ENCODE results near the gene VWA2. TPM values are rescaled to one million over a fixed set of nuclear protein-coding genes. Genes with fewer than 3 reads are reported as not detected.

VWA2 gene
- total and polyA plus RNA-seq, 10 of the 15 experiments (the other 5 are each of a cell fraction or from before 2014, with no cell fraction given): 0.03 TPM; not detected in 9

DNA sequence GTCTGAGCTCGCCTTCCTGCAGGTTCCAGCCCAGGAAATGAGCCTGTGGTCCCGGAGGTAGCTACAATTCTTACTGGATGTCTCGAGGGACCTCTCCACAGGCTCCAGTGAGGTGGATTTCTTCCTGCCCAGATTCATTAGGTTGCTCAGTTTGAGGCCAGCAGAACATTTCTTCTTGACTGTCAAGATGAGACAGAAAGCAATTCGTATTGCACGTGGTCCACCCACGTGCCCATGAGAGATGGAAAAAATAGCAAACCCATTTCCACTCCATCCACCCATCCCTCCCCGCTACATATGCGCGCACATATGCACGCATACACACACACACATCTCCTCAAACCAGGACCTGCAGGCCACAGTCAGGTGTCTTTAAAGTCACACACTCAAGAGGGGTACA, 68.7 kb downstream of the VWA2 start:
- BruUV-seq (replicated peaks): no TSS peak
- RAD21 ChIA-PET (ENCODE audit: unreplicated experiment): interaction anchor here (1.4 to 2.5 kb wide), 3 partner anchors 81 to 164 kb away, joined by 4 to 13 read pairs (median 6); no protein-coding TSS in a partner anchor
- Histone ChIP-seq H3K79me2 (ENCODE audit: control insufficient read depth, insufficient read depth, low read length) (no peaks in the 10 kb centered on the region), H3K4me2 (ENCODE audit: control insufficient read depth, insufficient read depth) (no peak overlapping the region), H3K27ac (ENCODE audit: control insufficient read depth, insufficient read depth) (no peak overlapping the region), H3K36me3 (ENCODE audit: control insufficient read depth in 2 of 2, insufficient read depth in 2 of 2, low read length in 1 of 2) (no peaks in the 10 kb centered on the region), H4K20me1 (ENCODE audit: control insufficient read depth, insufficient read depth) (no peaks in the 10 kb centered on the region), H3K27me3 (replicated peaks in 1 of 2; ENCODE audit: control insufficient read depth in 2 of 2, insufficient read depth in 2 of 2, low read length in 1 of 2) (no peaks in the 10 kb centered on the region; a peak in 1 of 4 replicates), H3K9ac (ENCODE audit: control insufficient read depth, insufficient read depth, low read length) (no peak overlapping the region), H3K4me1 (ENCODE audit: control insufficient read depth, insufficient read depth, low read length) (peaks cover 8% of the 10 kb centered on the region), H2AFZ (ENCODE audit: control insufficient read depth, low read depth, low read length) (no peak overlapping the region), H3K4me3 (no peak overlapping the region), H3K9me3 (replicated peaks; ENCODE audit: control insufficient read depth, insufficient read depth, low read length) (no peaks in the 10 kb centered on the region)
- TF ChIP-seq, protein P1, sequence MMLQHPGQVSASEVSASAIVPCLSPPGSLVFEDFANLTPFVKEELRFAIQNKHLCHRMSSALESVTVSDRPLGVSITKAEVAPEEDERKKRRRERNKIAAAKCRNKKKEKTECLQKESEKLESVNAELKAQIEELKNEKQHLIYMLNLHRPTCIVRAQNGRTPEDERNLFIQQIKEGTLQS (IDR thresholded peaks at IDR 0.05; ENCODE audit: borderline replicate concordance, extremely low read depth, low read depth, low read length): no peak
- TF ChIP-seq, protein P2, sequence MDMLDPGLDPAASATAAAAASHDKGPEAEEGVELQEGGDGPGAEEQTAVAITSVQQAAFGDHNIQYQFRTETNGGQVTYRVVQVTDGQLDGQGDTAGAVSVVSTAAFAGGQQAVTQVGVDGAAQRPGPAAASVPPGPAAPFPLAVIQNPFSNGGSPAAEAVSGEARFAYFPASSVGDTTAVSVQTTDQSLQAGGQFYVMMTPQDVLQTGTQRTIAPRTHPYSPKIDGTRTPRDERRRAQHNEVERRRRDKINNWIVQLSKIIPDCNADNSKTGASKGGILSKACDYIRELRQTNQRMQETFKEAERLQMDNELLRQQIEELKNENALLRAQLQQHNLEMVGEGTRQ (IDR thresholded peaks at IDR 0.05; ENCODE audit: borderline replicate concordance, low read depth, low read length): no peak
- TF ChIP-seq, protein P3, sequence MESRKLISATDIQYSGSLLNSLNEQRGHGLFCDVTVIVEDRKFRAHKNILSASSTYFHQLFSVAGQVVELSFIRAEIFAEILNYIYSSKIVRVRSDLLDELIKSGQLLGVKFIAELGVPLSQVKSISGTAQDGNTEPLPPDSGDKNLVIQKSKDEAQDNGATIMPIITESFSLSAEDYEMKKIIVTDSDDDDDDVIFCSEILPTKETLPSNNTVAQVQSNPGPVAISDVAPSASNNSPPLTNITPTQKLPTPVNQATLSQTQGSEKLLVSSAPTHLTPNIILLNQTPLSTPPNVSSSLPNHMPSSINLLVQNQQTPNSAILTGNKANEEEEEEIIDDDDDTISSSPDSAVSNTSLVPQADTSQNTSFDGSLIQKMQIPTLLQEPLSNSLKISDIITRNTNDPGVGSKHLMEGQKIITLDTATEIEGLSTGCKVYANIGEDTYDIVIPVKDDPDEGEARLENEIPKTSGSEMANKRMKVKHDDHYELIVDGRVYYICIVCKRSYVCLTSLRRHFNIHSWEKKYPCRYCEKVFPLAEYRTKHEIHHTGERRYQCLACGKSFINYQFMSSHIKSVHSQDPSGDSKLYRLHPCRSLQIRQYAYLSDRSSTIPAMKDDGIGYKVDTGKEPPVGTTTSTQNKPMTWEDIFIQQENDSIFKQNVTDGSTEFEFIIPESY (IDR thresholded peaks at IDR 0.05): no peak
- TF ChIP-seq TAF1 (IDR thresholded peaks at IDR 0.05; ENCODE audit: borderline replicate concordance, low read depth, low read length) (no peak), MXI1 (IDR thresholded peaks at IDR 0.05; ENCODE audit: low read depth, low read length) (no peak), STAT1 (conservative IDR thresholded peaks at IDR 0.05) (no peak), RUNX3 (IDR thresholded peaks at IDR 0.05; ENCODE audit: low read length) (no peak), NFYB (IDR thresholded peaks at IDR 0.05; ENCODE audit: insufficient read depth, low read depth, low read length) (no peak), HDAC2 (IDR thresholded peaks at IDR 0.05) (no peak), SMAD5 (IDR thresholded peaks at IDR 0.05; ENCODE audit: low read depth) (no peak)
- TF ChIP-seq, protein P4, sequence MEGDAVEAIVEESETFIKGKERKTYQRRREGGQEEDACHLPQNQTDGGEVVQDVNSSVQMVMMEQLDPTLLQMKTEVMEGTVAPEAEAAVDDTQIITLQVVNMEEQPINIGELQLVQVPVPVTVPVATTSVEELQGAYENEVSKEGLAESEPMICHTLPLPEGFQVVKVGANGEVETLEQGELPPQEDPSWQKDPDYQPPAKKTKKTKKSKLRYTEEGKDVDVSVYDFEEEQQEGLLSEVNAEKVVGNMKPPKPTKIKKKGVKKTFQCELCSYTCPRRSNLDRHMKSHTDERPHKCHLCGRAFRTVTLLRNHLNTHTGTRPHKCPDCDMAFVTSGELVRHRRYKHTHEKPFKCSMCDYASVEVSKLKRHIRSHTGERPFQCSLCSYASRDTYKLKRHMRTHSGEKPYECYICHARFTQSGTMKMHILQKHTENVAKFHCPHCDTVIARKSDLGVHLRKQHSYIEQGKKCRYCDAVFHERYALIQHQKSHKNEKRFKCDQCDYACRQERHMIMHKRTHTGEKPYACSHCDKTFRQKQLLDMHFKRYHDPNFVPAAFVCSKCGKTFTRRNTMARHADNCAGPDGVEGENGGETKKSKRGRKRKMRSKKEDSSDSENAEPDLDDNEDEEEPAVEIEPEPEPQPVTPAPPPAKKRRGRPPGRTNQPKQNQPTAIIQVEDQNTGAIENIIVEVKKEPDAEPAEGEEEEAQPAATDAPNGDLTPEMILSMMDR (IDR thresholded peaks at IDR 0.05 in 2 of 3, conservative IDR thresholded peaks at IDR 0.05 in 1 of 3; ENCODE audit: control insufficient read depth in 2 of 3, extremely low read depth in 1 of 3, insufficient read depth in 1 of 3, low read depth in 3 of 3, low read length in 3 of 3): no peak
- TF ChIP-seq, protein P5, sequence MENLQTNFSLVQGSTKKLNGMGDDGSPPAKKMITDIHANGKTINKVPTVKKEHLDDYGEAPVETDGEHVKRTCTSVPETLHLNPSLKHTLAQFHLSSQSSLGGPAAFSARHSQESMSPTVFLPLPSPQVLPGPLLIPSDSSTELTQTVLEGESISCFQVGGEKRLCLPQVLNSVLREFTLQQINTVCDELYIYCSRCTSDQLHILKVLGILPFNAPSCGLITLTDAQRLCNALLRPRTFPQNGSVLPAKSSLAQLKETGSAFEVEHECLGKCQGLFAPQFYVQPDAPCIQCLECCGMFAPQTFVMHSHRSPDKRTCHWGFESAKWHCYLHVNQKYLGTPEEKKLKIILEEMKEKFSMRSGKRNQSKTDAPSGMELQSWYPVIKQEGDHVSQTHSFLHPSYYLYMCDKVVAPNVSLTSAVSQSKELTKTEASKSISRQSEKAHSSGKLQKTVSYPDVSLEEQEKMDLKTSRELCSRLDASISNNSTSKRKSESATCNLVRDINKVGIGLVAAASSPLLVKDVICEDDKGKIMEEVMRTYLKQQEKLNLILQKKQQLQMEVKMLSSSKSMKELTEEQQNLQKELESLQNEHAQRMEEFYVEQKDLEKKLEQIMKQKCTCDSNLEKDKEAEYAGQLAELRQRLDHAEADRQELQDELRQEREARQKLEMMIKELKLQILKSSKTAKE (IDR thresholded peaks at IDR 0.05; ENCODE audit: low read depth, poor library complexity, severe bottlenecking): no peak
- CTCF ChIA-PET: interaction anchor here (0.6 to 2.3 kb wide), 3 partner anchors 96 to 381 kb away, joined by 3 to 9 read pairs (median 6); partner anchors contain the start of gene AFAP1L2
- WGBS (ENCODE audit: insufficient coverage, insufficient replicate concordance, low lambda C conversion rate, missing lambda C conversion rate): 39% methylated on average over 10 of the region's 10 CpGs
- SMC1A ChIA-PET (ENCODE audit: uncharacterized antibody, unreplicated experiment): interaction anchor here (1.3 to 1.7 kb wide), 2 partner anchors 16 to 81 kb away, joined by 3 to 6 read pairs; no protein-coding TSS in a partner anchor
- in situ Hi-C loops (cut with MboI) (loop anchor here (10.0 to 25.0 kb wide), 3 partner anchors 95 to 817 kb away; no protein-coding TSS in a partner anchor), intact Hi-C loops (cut with micrococcal nuclease; ENCODE audit: unreplicated experiment) (no loop called here)
- DNase-seq (ENCODE audit: low read depth, low spot score) (no peak), FAIRE-seq (no peak), ATAC-seq (no peak)
- POLR2A ChIA-PET: no interaction called here
